Spinal cord (tissue), 10 donors: ENCODE measurements around the gene LANCL2. TPM values are rescaled to one million over a fixed set of nuclear protein-coding genes. Genes with fewer than 3 reads are reported as not detected.
"Not testable (repeated sequence)": the region's sequence is repeated elsewhere in the genome, so short reads cannot be mapped to it uniquely, and the experiment has no call there.

Experiments used
- DNase-seq, 6 donors: peaks; one replicate each; pipeline versions ENCODE4 v3.0.0 to v3.0.0-alpha.2; 2013 to 2015; ENCODE audit warnings: low spot score in 6 of 6, low read depth in 4 of 6
- H3K27ac ChIP-seq: one replicate; pipeline ENCODE4 v1.5.1; 2013; ENCODE audit warnings: low read depth, low read length, control low read depth
- H3K27me3 ChIP-seq: one replicate; pipeline ENCODE4 v1.6.1; 2013; ENCODE audit warnings: low read length; ENCODE audit not compliant: control insufficient read depth, insufficient read depth
- H3K36me3 ChIP-seq: one replicate; pipeline ENCODE4 v1.6.1; 2013; ENCODE audit warnings: low read length; ENCODE audit not compliant: control insufficient read depth, insufficient read depth
- H3K4me1 ChIP-seq: one replicate; pipeline ENCODE4 v1.6.1; 2013; ENCODE audit warnings: low read length; ENCODE audit not compliant: control insufficient read depth, insufficient read depth
- H3K4me3 ChIP-seq: one replicate; pipeline ENCODE4 v1.5.1; 2013; ENCODE audit warnings: low read depth, low read length, control low read depth
- H3K9me3 ChIP-seq: one replicate; pipeline ENCODE4 v1.6.1; 2013; ENCODE audit warnings: low read length; ENCODE audit not compliant: control insufficient read depth, insufficient read depth
- WGBS: methylation state at CpG from one replicate; pipeline ENCODE4 v1.1.5; 2013; ENCODE audit warnings: missing lambda C conversion rate; ENCODE audit not compliant: insufficient coverage; 5-methylcytosine and 5-hydroxymethylcytosine counted together
- polyA plus RNA-seq, 2 donors: library from polyadenylated mRNA; unstranded; fragments of 120-200 nt; gene quantifications; one replicate each; pipeline ENCODE4 v1.2.1, GENCODE V29; 2013; ENCODE audit not compliant: insufficient read length in 2 of 2
- total RNA-seq, 2 donors: library from RNA; depleted of rRNA in 1 of 2; stranded (reverse); fragments of 120-200 nt in 1 of 2; fragments of >200 nt in 1 of 2; gene quantifications; one replicate each; pipeline versions ENCODE4 v1.2.3 to v1.2.4, GENCODE V29; 2013 to 2014
- donor health status: healthy.

LANCL2 gene
- total and polyA plus RNA-seq, 4 donors: 33.4 to 67.1 (median 50.5) TPM

DNA sequence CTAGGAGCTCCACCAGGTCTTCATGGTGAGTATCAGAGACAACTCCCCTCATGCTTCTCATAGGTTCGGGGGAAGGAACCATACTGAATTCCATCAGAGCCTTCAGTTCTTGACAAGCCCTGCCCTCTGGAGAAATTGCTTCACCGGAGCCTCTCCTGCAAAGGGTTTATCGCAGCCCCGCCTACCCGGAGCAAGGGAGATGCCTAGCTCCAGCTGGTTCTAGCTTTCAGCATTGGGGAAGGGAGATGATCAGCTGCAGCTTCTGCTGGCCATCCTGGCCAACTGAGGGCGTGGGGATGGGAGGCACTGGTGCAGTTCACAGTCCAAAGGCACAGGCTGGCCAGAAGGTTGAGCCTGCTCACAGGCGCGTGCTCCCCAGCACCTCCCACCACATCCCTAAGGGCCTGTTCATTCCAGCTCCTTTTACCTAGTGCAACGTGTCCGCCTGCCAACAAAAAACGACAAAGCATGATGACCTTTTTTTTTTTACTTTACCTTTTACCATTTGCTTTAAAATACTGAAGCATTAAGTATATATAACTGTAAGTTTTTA lies 31.2 kb downstream of the LANCL2 start:
- no peaks in the 10 kb centered on the region for H3K27me3 ChIP-seq
- no peak overlapping the region for H3K4me3 ChIP-seq
- no peaks in the 10 kb centered on the region for H3K9me3 ChIP-seq
- H3K27ac ChIP-seq: no peak overlapping the region
- 95% methylated on average over 8 of the region's 11 CpGs for WGBS
- no peak for DNase-seq
- H3K4me1 ChIP-seq: no peaks in the 10 kb centered on the region
- peaks cover 12% of the 10 kb centered on the region for H3K36me3 ChIP-seq

- H3K27ac ChIP-seq: no peak overlapping the region
- H3K9me3 ChIP-seq: no peaks in the 10 kb centered on the region
- H3K27me3 ChIP-seq: no peaks in the 10 kb centered on the region
- no peak for DNase-seq
- 100% methylated on average over 1 of the region's 3 CpGs for WGBS
- H3K36me3 ChIP-seq: peaks cover 5% of the 10 kb centered on the region
- no peak overlapping the region for H3K4me3 ChIP-seq
- H3K4me1 ChIP-seq: no peaks in the 10 kb centered on the region
Measured at GRCh38 chr7:55397617-55398016, 32.5 kb downstream of the LANCL2 start.

DNA sequence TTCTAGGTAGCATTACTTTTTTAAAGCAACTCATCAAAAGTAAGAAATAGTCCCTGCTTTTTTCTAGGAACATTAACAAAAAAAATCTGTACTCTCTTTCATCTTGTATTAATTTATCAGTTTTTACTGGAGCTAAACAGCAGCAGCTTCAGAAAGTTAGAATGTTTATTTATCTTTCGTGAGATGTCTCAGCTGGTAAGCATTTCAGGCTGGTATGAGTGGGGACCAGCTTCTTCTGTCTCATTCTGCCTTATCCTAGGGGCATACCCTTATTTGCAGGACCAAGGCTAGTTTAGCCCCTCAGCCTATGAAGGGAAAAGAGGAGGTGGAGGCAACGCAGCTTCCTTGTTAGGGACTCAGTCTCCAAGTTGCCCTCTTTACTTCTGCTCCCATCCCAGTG lies 35.1 kb downstream of the LANCL2 start:
- H3K36me3 ChIP-seq: peaks cover 18% of the 10 kb centered on the region
- H3K4me1 ChIP-seq: no peaks in the 10 kb centered on the region
- H3K9me3 ChIP-seq: no peaks in the 10 kb centered on the region
- H3K4me3 ChIP-seq: no peak overlapping the region
- WGBS: no CpG with 5 or more reads among the region's 2 CpGs
- no peaks in the 10 kb centered on the region for H3K27me3 ChIP-seq
- DNase-seq: no peak
- H3K27ac ChIP-seq: no peak overlapping the region

GRCh38 chr7:55402506-55402905 lies 37.4 kb downstream of the LANCL2 start:
- not testable (repeated sequence) for H3K4me3 ChIP-seq, H3K4me1 ChIP-seq, H3K27ac ChIP-seq, DNase-seq, H3K9me3 ChIP-seq, H3K27me3 ChIP-seq
- WGBS: 100% methylated on average over 4 of the region's 35 CpGs
- peaks cover 33% of the 10 kb centered on the region for H3K36me3 ChIP-seq

- H3K36me3 ChIP-seq: peaks cover 48% of the 10 kb centered on the region
- 85% methylated on average over 15 of the region's 16 CpGs for whole genome bisulfite sequencing
- no peak overlapping the region for H3K4me3 ChIP-seq
- DNase-seq: no peak
- no peaks in the 10 kb centered on the region for H3K4me1 ChIP-seq
- H3K27me3 ChIP-seq: no peaks in the 10 kb centered on the region
- no peaks in the 10 kb centered on the region for H3K9me3 ChIP-seq
- no peak overlapping the region for H3K27ac ChIP-seq
Measured at GRCh38 chr7:55405856-55406541, 40.9 kb downstream of the LANCL2 start.

DNA sequence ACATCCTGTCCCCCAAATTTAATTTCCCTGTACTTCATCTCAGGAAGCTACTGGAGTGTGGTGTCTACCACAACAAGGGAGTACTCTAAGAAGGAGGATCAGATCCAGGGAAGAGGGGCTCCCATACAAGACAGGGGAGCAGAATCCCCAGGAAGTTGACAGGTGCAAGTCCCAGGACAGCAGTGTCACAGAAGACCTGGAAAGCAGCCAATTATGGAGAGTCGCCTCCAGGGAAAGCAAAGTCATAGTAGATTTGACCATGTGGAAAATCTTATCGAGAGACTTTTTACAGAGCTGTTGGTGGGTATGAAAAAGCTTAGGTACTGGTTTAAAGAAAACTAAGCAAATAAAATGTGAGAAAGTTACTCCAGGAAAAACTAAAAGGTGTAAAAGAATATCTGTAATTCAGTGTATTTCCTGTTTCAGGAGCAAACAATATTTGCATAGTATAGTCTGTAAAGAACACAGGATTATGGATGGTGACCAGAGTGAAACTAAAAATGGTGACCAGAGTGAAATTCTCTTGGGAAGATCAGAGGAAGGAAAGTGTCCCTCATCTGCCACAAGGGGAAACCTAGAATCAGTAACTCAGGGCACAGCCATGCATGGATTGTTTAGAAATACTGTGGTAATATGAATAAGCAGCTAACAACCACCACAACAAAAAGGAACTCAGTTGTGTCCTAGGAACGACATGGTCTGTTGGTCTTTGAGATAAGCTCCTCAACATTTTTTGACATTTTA lies 44.5 kb downstream of the LANCL2 start:
- Histone ChIP-seq H3K9me3 (no peaks in the 10 kb centered on the region), H3K36me3 (peaks cover 41% of the 10 kb centered on the region), H3K27ac (no peak overlapping the region), H3K27me3 (no peaks in the 10 kb centered on the region), H3K4me3 (no peak overlapping the region), H3K4me1 (no peaks in the 10 kb centered on the region)
- 43% methylated on average over 2 of the region's 3 CpGs for WGBS
- no peak for DNase-seq

- Histone ChIP-seq H3K9me3 (no peaks in the 10 kb centered on the region), H3K27me3 (no peaks in the 10 kb centered on the region), H3K27ac (no peak overlapping the region), H3K4me1 (no peaks in the 10 kb centered on the region), H3K4me3 (no peak overlapping the region), H3K36me3 (peaks cover 37% of the 10 kb centered on the region)
- WGBS: 85% methylated on average over 4 of the region's 4 CpGs
- peak in 1 of 6 donors; percentile 49 for DNase-seq
Measured at GRCh38 chr7:55410667-55411239, 45.6 kb downstream of the LANCL2 start.

DNA sequence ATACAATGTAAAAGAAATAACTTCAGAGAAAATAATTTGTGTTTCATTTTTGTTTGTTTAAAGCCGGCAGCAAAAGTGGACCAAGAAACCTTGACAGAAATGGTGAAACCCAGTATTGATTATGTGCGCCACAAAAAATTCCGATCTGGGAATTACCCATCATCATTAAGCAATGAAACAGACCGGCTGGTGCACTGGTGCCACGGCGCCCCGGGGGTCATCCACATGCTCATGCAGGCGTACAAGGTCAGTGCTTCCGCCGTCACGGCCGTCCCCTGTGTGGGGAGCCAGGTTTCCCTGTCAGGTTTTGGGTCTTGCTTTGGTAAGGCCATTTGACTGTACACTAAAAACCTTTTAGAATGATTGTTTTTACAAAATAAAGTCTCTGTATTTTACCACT lies 46.7 kb downstream of the LANCL2 start:
- H3K9me3 ChIP-seq: no peaks in the 10 kb centered on the region
- H3K4me3 ChIP-seq: no peak overlapping the region
- no CpG with 5 or more reads among the region's 12 CpGs for WGBS
- no peak for DNase-seq
- H3K27me3 ChIP-seq: no peaks in the 10 kb centered on the region
- H3K27ac ChIP-seq: no peak overlapping the region
- H3K4me1 ChIP-seq: no peaks in the 10 kb centered on the region
- peaks cover 27% of the 10 kb centered on the region for H3K36me3 ChIP-seq

DNA sequence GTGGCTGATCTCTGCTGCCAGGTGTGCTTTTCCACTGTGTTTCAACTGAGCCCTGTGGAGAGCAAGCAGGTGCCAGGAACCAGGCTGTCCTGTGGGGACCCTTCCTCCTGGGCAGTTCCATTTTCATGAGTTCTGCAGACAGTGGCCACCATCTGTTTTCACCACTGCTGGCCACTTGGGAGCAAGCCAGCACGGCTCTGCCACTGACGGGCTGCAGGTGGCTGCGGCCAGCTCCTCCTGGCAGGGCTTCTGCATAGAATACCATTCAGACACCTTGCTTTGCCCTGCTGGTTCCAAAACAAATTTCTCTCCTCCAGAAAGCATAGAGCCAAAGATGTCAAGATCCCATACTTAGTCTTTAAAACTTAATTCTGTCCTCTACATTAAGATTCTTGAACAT lies 48.3 kb downstream of the LANCL2 start:
- DNase-seq: peak in 1 of 6 donors; percentile 16
- Histone ChIP-seq H3K27me3 (no peaks in the 10 kb centered on the region), H3K9me3 (no peaks in the 10 kb centered on the region), H3K36me3 (peaks cover 14% of the 10 kb centered on the region), H3K4me3 (no peak overlapping the region), H3K4me1 (no peaks in the 10 kb centered on the region), H3K27ac (no peak overlapping the region)
- 36% methylated on average over 3 of the region's 3 CpGs for WGBS
